ENCODE measurements around the gene AFAP1. TPM values are rescaled to one million over a fixed set of nuclear protein-coding genes. Genes with fewer than 3 reads are reported as not detected.

The AFAP1 gene
- total RNA-seq, 1 donor from 2014 or later: 6.7 TPM

GRCh38 chr4:7785017-7785416 is 154.6 kb downstream of the AFAP1 start:
- Mint-ChIP-seq H3K4me3 (no peak overlapping the region), H3K9me3 (no peaks in the 10 kb centered on the region), H3K36me3 (peaks cover 7% of the 10 kb centered on the region), H3K27me3 (ENCODE audit: insufficient read depth, low read depth) (peaks cover 7% of the 10 kb centered on the region), H3K27ac (peak overlapping the region; percentile 43), H3K4me1 (peaks cover 51% of the 10 kb centered on the region)
- Histone ChIP-seq H4K20me1 (ENCODE audit: low read depth) (no peaks in the 10 kb centered on the region), H3K27ac (no peak overlapping the region), H3K9ac (no peak overlapping the region), H3K9me3 (ENCODE audit: low read depth) (no peaks in the 10 kb centered on the region), H3K36me3 (no peaks in the 10 kb centered on the region), H3K4me1 (peaks cover 1% of the 10 kb centered on the region), H3K27me3 (no peaks in the 10 kb centered on the region), H3F3A (ENCODE audit: low read depth) (no peaks in the 10 kb centered on the region), H2AFZ (replicated peaks) (no peak overlapping the region), H3K79me2 (ENCODE audit: low read depth) (no peaks in the 10 kb centered on the region), H3K4me3 (no peak overlapping the region), H3K4me2 (no peak overlapping the region)
- DNase-seq (ENCODE audit: low spot score): no peak
- TF ChIP-seq EZH2phosphoT487 (IDR thresholded peaks at IDR 0.05) (no peak), EZH2 (IDR thresholded peaks at IDR 0.05) (no peak)
- TF ChIP-seq, protein P1, sequence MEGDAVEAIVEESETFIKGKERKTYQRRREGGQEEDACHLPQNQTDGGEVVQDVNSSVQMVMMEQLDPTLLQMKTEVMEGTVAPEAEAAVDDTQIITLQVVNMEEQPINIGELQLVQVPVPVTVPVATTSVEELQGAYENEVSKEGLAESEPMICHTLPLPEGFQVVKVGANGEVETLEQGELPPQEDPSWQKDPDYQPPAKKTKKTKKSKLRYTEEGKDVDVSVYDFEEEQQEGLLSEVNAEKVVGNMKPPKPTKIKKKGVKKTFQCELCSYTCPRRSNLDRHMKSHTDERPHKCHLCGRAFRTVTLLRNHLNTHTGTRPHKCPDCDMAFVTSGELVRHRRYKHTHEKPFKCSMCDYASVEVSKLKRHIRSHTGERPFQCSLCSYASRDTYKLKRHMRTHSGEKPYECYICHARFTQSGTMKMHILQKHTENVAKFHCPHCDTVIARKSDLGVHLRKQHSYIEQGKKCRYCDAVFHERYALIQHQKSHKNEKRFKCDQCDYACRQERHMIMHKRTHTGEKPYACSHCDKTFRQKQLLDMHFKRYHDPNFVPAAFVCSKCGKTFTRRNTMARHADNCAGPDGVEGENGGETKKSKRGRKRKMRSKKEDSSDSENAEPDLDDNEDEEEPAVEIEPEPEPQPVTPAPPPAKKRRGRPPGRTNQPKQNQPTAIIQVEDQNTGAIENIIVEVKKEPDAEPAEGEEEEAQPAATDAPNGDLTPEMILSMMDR (IDR thresholded peaks at IDR 0.05): no peak

DNA sequence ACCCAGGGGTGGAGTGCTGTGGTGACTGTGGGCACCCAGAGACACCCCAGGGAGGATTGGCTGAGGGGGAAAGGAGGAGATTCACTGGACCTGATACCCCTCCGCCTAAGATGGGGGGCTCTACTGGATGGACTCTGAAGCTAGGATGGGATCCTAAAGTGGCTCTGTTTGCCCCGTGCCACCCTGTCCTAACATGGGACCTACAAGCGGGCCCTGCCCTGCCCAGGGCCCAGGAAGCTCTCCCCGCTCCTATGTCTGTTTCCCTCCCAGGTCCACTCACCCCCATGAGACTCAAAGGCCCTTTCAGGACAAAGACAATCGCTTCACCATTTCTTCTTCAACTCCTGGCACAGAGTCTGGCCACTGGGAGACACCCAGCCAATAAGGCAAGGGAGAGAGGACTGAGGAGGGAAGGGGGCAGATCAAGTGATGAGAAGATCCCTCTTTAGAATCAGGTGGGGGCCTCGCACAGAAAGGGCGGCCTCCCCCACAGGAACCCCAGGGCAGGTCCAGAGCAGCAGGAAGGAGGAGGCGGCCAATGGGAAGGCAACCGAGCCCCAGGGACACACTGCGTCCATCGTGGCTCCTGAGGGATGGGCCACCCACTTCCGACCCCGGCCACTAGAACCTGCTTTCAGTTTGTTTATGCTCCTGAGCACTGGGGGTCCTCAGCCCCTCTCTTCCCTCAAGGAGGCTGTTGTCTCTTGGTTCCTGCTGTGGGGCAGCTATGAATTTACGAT is 155.4 kb downstream of the AFAP1 start:
- Mint-ChIP-seq H3K4me3 (no peak overlapping the region), H3K27ac (peak overlapping the region; percentile 14), H3K36me3 (peaks cover 7% of the 10 kb centered on the region), H3K9me3 (no peaks in the 10 kb centered on the region), H3K4me1 (peaks cover 58% of the 10 kb centered on the region), H3K27me3 (ENCODE audit: insufficient read depth, low read depth) (peaks cover 7% of the 10 kb centered on the region)
- no peak for TF ChIP-seq EZH2 (IDR thresholded peaks at IDR 0.05)
- TF ChIP-seq, protein P1 (IDR thresholded peaks at IDR 0.05): no peak
- TF ChIP-seq EZH2phosphoT487 (IDR thresholded peaks at IDR 0.05): no peak
- no peaks in the 10 kb centered on the region for H3K27me3 ChIP-seq
- no peak overlapping the region for H3K4me2 ChIP-seq
- no peaks in the 10 kb centered on the region for H3K36me3 ChIP-seq
- H3K9me3 ChIP-seq (ENCODE audit: low read depth): no peaks in the 10 kb centered on the region
- no peaks in the 10 kb centered on the region for H3K79me2 ChIP-seq (ENCODE audit: low read depth)
- H3F3A ChIP-seq (ENCODE audit: low read depth): peaks cover 3% of the 10 kb centered on the region
- H3K4me1 ChIP-seq: peaks cover 8% of the 10 kb centered on the region
- no peak overlapping the region for H3K9ac ChIP-seq
- DNase-seq (ENCODE audit: low spot score): no peak
- no peak overlapping the region for H3K27ac ChIP-seq
- H3K4me3 ChIP-seq: no peak overlapping the region
- H2AFZ ChIP-seq (replicated peaks): no peak overlapping the region
- no peaks in the 10 kb centered on the region for H4K20me1 ChIP-seq (ENCODE audit: low read depth)

GRCh38 chr4:7783541-7783940 is 156.1 kb downstream of the AFAP1 start:
- Histone ChIP-seq H3F3A (ENCODE audit: low read depth) (peaks cover 8% of the 10 kb centered on the region), H4K20me1 (ENCODE audit: low read depth) (no peaks in the 10 kb centered on the region), H3K27me3 (no peaks in the 10 kb centered on the region), H3K4me2 (no peak overlapping the region), H3K9ac (no peak overlapping the region), H2AFZ (replicated peaks) (no peak overlapping the region), H3K4me3 (no peak overlapping the region), H3K4me1 (peaks cover 15% of the 10 kb centered on the region), H3K9me3 (ENCODE audit: low read depth) (no peaks in the 10 kb centered on the region), H3K27ac (no peak overlapping the region), H3K79me2 (ENCODE audit: low read depth) (no peaks in the 10 kb centered on the region), H3K36me3 (no peaks in the 10 kb centered on the region)
- TF ChIP-seq, protein P1 (IDR thresholded peaks at IDR 0.05): no peak
- TF ChIP-seq EZH2phosphoT487 (IDR thresholded peaks at IDR 0.05): no peak
- Mint-ChIP-seq H3K9me3 (no peaks in the 10 kb centered on the region), H3K27ac (peak overlapping the region; percentile 55), H3K4me1 (peaks cover 63% of the 10 kb centered on the region), H3K27me3 (ENCODE audit: insufficient read depth, low read depth) (peaks cover 7% of the 10 kb centered on the region), H3K36me3 (peaks cover 7% of the 10 kb centered on the region), H3K4me3 (no peak overlapping the region)
- no peak for DNase-seq (ENCODE audit: low spot score)

All from neural progenitor cell (in vitro differentiated cells).